HG02623 (cell line): ENCODE results near the gene CPT1C.

Experiments
- ATAC-seq: cut with Tn5 transposase; IDR thresholded peaks from one replicate; pipeline ENCODE4 v1.9.1; 2021; ENCODE audit warnings: moderate library complexity; ENCODE audit not compliant: unreplicated experiment

CPT1C gene

GRCh38 chr19:49690656-49691242 lies at the start of gene CPT1C:
Gene CPT1C, plus strand, starts transcription at chr19:49691116. Its CDS starts 1,137 bp downstream, at chr19:49692253.
- ATAC-seq, result no peak

- ATAC-seq, result peak; percentile 47
Observed at GRCh38 chr19:49641688-49642491, 49.0 kb upstream of the CPT1C start, which contains the start of gene SCAF1. Gene SCAF1, plus strand, starts transcription at chr19:49642209. Its CDS starts 2,818 bp downstream, at chr19:49645027.

GRCh38 chr19:49642492-49643035 lies 48.4 kb upstream of the CPT1C start:
- no peak for ATAC-seq

- ATAC-seq, result no peak
Observed at GRCh38 chr19:49643466-49643865, 47.5 kb upstream of the CPT1C start.

- ATAC-seq, result no peak
Observed at GRCh38 chr19:49645592-49645991, 45.3 kb upstream of the CPT1C start.

GRCh38 chr19:49645995-49646394 lies 44.9 kb upstream of the CPT1C start:
- ATAC-seq, result no peak

GRCh38 chr19:49646586-49646985 lies 44.3 kb upstream of the CPT1C start:
- ATAC-seq, result no peak

- no peak for ATAC-seq
Observed at GRCh38 chr19:49651029-49651819, 39.7 kb upstream of the CPT1C start.

- ATAC-seq, result no peak
Observed at GRCh38 chr19:49651820-49652550, 38.9 kb upstream of the CPT1C start.

- no peak for ATAC-seq
Observed at GRCh38 chr19:49652551-49653465, 38.1 kb upstream of the CPT1C start.

- no peak for ATAC-seq
Observed at GRCh38 chr19:49653466-49653806, 37.5 kb upstream of the CPT1C start.

- ATAC-seq, result no peak
Observed at GRCh38 chr19:49654581-49654980, 36.3 kb upstream of the CPT1C start.

GRCh38 chr19:49655570-49656455 lies 35.1 kb upstream of the CPT1C start:
- ATAC-seq, result no peak

- no peak for ATAC-seq
Observed at GRCh38 chr19:49656456-49657109, 34.3 kb upstream of the CPT1C start.

- no peak for ATAC-seq
Observed at GRCh38 chr19:49657493-49658138, 33.3 kb upstream of the CPT1C start.

GRCh38 chr19:49658139-49658517 lies 32.8 kb upstream of the CPT1C start:
- no peak for ATAC-seq

- no peak for ATAC-seq
Observed at GRCh38 chr19:49658566-49659442, 32.1 kb upstream of the CPT1C start.
